H1 (cell line): ENCODE results near the gene SLC24A3. TPM values are rescaled to one million over a fixed set of nuclear protein-coding genes. Genes with fewer than 3 reads are reported as not detected.

ENCODE experiments used
- CTCF ChIA-PET: fragments of 300-600 bp; sonication (Branson Sonifier 250); formaldehyde crosslinking; loops from one replicate; lab custom pipeline; 2021; ENCODE audit not compliant: partially characterized antibody; lab: Charles Lee
- POLR2A ChIA-PET: fragments of 300-600 bp; sonication (Branson Sonifier 250); formaldehyde crosslinking; loops from one replicate; lab custom pipeline; 2021; ENCODE audit warnings: inconsistent platforms; ENCODE audit not compliant: partially characterized antibody; lab: Charles Lee
- DNase-seq, 2 experiments: peaks; one replicate each; pipeline versions ENCODE4 v3.0.0 to v3.0.0-alpha.2; 2010 to 2022; ENCODE audit warnings: low spot score in 2 of 2, low read depth in 1 of 2, mixed read lengths in 1 of 2
- FAIRE-seq: peaks from 2 replicates; lab custom pipeline; 2011; peaks lifted over from hg19 to GRCh38; lab: Jason Lieb, UNC
- H2AFZ ChIP-seq: 2 replicates; pipeline ENCODE4 v1.8.1; 2012; ENCODE audit warnings: low read length, inconsistent platforms
- H2AK5ac ChIP-seq: 2 replicates; pipeline ENCODE4 v1.6.1; 2013; ENCODE audit warnings: low read depth, low read length
- H2BK120ac ChIP-seq: replicated peaks from 2 replicates; pipeline ENCODE3; 2013; ENCODE audit warnings: low read depth, low read length, inconsistent platforms
- H2BK12ac ChIP-seq: 2 replicates; pipeline ENCODE4 v1.6.1; 2013; ENCODE audit warnings: low read depth, low read length
- H2BK15ac ChIP-seq: 2 replicates; pipeline ENCODE4 v1.6.1; 2013; ENCODE audit warnings: low read length
- H2BK20ac ChIP-seq: 2 replicates; pipeline ENCODE4 v1.6.1; 2013; ENCODE audit warnings: low read length
- H2BK5ac ChIP-seq: 2 replicates; pipeline ENCODE4 v1.6.1; 2013; ENCODE audit warnings: low read depth, low read length
- H3K14ac ChIP-seq: 2 replicates; pipeline ENCODE4 v1.6.1; 2013; ENCODE audit warnings: inconsistent platforms; ENCODE audit not compliant: insufficient read length
- H3K18ac ChIP-seq: 2 replicates; pipeline ENCODE4 v1.6.1; 2013; ENCODE audit warnings: low read length; ENCODE audit errors: extremely low read depth
- H3K23ac ChIP-seq: 2 replicates; pipeline ENCODE4 v1.6.1; 2013; ENCODE audit warnings: inconsistent platforms; ENCODE audit not compliant: insufficient read length
- H3K23me2 ChIP-seq: 2 replicates; pipeline ENCODE4 v1.6.1; 2013; ENCODE audit warnings: low read depth, low read length
- H3K27ac ChIP-seq: 2 replicates; pipeline ENCODE4 v1.6.1; 2011; ENCODE audit warnings: low read depth, low read length, inconsistent platforms
- H3K27me3 ChIP-seq, 4 experiments: replicated peaks in 1 of 4; 1 replicate in 1 of 4; 2 replicates in 3 of 4; pipeline versions ENCODE4 v1.6.1 to v1.8.1; 2011 to 2013; ENCODE audit warnings: low read length in 3 of 4, mild to moderate bottlenecking in 3 of 4, inconsistent platforms in 2 of 4, mixed read lengths in 2 of 4, moderate library complexity in 1 of 4; ENCODE audit not compliant: control insufficient read depth in 3 of 4, insufficient read depth in 3 of 4; ENCODE audit errors: extremely low read depth in 1 of 4
- H3K36me3 ChIP-seq, 4 experiments: 2 replicates each; pipeline versions ENCODE4 v1.6.1 to v1.8.1; 2011 to 2013; ENCODE audit warnings: mild to moderate bottlenecking in 4 of 4, low read length in 3 of 4, moderate library complexity in 2 of 4, control low read depth in 1 of 4, inconsistent platforms in 1 of 4; ENCODE audit not compliant: insufficient read depth in 4 of 4, control insufficient read depth in 2 of 4
- H3K4ac ChIP-seq: replicated peaks from 2 replicates; pipeline ENCODE3; 2013; ENCODE audit warnings: low read length, low read depth, mixed read lengths, inconsistent platforms; ENCODE audit not compliant: insufficient read length
- H3K4me1 ChIP-seq, 4 experiments: replicated peaks in 1 of 4; 1 replicate in 1 of 4; 2 replicates in 3 of 4; pipeline versions ENCODE4 v1.6.1 to v1.8.1; 2011 to 2013; ENCODE audit warnings: low read length in 3 of 4, inconsistent platforms in 2 of 4, mixed read lengths in 1 of 4; ENCODE audit not compliant: insufficient read depth in 4 of 4, control insufficient read depth in 3 of 4
- H3K4me2 ChIP-seq, 2 experiments: 2 replicates each; pipeline versions ENCODE4 v1.6.1 to v1.8.1; 2011 to 2013; ENCODE audit warnings: low read depth in 2 of 2, low read length in 2 of 2, control low read depth in 1 of 2, inconsistent platforms in 1 of 2, mild to moderate bottlenecking in 1 of 2; ENCODE audit not compliant: insufficient read depth in 1 of 2
- H3K4me3 ChIP-seq, 4 experiments: fragments of 200-600, 300-600 bp in 1 of 4; sonication (generic), shearing (Covaris generic), sonication (Bioruptor Twin) in 1 of 4; 2 replicates each; pipeline versions ENCODE4 v1.5.1 to v1.8.1; 2011 to 2016; ENCODE audit warnings: low read length in 4 of 4, low read depth in 3 of 4, control low read depth in 2 of 4, inconsistent platforms in 2 of 4, mild to moderate bottlenecking in 2 of 4, mixed read lengths in 1 of 4, moderate library complexity in 1 of 4; ENCODE audit not compliant: insufficient read depth in 2 of 4; ENCODE audit errors: extremely low read depth in 1 of 4
- H3K56ac ChIP-seq: replicated peaks from 2 replicates; pipeline ENCODE3; 2013; ENCODE audit warnings: low read depth, mild to moderate bottlenecking, mixed read lengths, low read length, inconsistent platforms; ENCODE audit not compliant: insufficient read length
- H3K79me1 ChIP-seq: 2 replicates; pipeline ENCODE4 v1.6.1; 2013; ENCODE audit warnings: low read depth, low read length, control low read depth
- H3K79me2 ChIP-seq, 2 experiments: 2 replicates each; pipeline versions ENCODE4 v1.6.1 to v1.8.1; 2012 to 2013; ENCODE audit warnings: low read length in 2 of 2, mild to moderate bottlenecking in 2 of 2, inconsistent platforms in 1 of 2; ENCODE audit not compliant: insufficient read depth in 2 of 2, control insufficient read depth in 1 of 2
- H3K9ac ChIP-seq, 4 experiments: replicated peaks in 1 of 4; 1 replicate in 1 of 4; 2 replicates in 3 of 4; pipeline versions ENCODE4 v1.6.1 to v1.8.1; 2011 to 2013; ENCODE audit warnings: low read depth in 3 of 4, low read length in 3 of 4, control low read depth in 2 of 4, mild to moderate bottlenecking in 2 of 4, moderate library complexity in 2 of 4, inconsistent platforms in 1 of 4; ENCODE audit errors: extremely low read depth in 1 of 4
- H3K9me3 ChIP-seq, 2 experiments: 2 replicates each; pipeline versions ENCODE4 v1.6.1 to v1.8.1; 2012 to 2013; ENCODE audit warnings: mild to moderate bottlenecking in 2 of 2, moderate library complexity in 2 of 2, control low read depth in 1 of 2, inconsistent platforms in 1 of 2, low read depth in 1 of 2, low read length in 1 of 2, mixed read lengths in 1 of 2; ENCODE audit not compliant: insufficient read depth in 2 of 2
- H4K20me1 ChIP-seq, 2 experiments: replicated peaks in 1 of 2; 2 replicates each; pipeline versions ENCODE3 to v1.8.1; 2011 to 2013; ENCODE audit warnings: inconsistent platforms in 2 of 2, low read length in 2 of 2, mild to moderate bottlenecking in 1 of 2; ENCODE audit not compliant: insufficient read depth in 2 of 2, control insufficient read depth in 1 of 2
- H4K5ac ChIP-seq: 2 replicates; pipeline ENCODE4 v1.6.1; 2013; ENCODE audit warnings: low read length, low read depth, mixed read lengths, inconsistent platforms; ENCODE audit not compliant: insufficient read length
- H4K8ac ChIP-seq: 2 replicates; pipeline ENCODE4 v1.8.0; 2013; ENCODE audit warnings: mild to moderate bottlenecking, moderate library complexity, low read length, inconsistent platforms; ENCODE audit not compliant: insufficient read depth; ENCODE audit errors: extremely low read depth
- H4K91ac ChIP-seq: replicated peaks from 2 replicates; pipeline ENCODE3; 2013; ENCODE audit warnings: low read length, mixed read lengths, inconsistent platforms; ENCODE audit not compliant: insufficient read length
- ATF2 ChIP-seq: IDR thresholded peaks from 2 replicates; pipeline ENCODE4 v1.6.1; 2012; ENCODE audit warnings: low read length, inconsistent platforms
- ATF3 ChIP-seq: IDR thresholded peaks from 2 replicates; pipeline ENCODE4 v1.6.1; 2011; ENCODE audit warnings: low read depth, mild to moderate bottlenecking, low read length; ENCODE audit not compliant: insufficient read depth
- CREB1 ChIP-seq: IDR thresholded peaks from 2 replicates; pipeline ENCODE4 v1.6.1; 2012; ENCODE audit warnings: inconsistent platforms
- E2F6 ChIP-seq: IDR thresholded peaks from 2 replicates; pipeline ENCODE4 v1.6.1; 2012; ENCODE audit warnings: inconsistent platforms
- KDM4A ChIP-seq: IDR thresholded peaks from one replicate; pipeline ENCODE4 v1.7.1; 2012; ENCODE audit warnings: low read depth, mild to moderate bottlenecking, moderate library complexity, low read length, inconsistent platforms; ENCODE audit not compliant: severe bottlenecking
- RNF2 ChIP-seq: fragments of 200-900, 300-1000 bp; sonication (generic); IDR thresholded peaks from 2 replicates; pipeline ENCODE4 v1.7.1; 2016; ENCODE audit warnings: borderline replicate concordance, low read depth, mild to moderate bottlenecking, antibody characterized with exemption, low read length; ENCODE audit not compliant: poor library complexity, severe bottlenecking; ENCODE audit errors: missing control alignments
- SRF ChIP-seq: IDR thresholded peaks from 2 replicates; pipeline ENCODE4 v1.6.1; 2011; ENCODE audit warnings: mild to moderate bottlenecking, low read depth, low read length, moderate library complexity
- TEAD4 ChIP-seq: IDR thresholded peaks from 2 replicates; pipeline ENCODE4 v1.6.1; 2012; ENCODE audit warnings: low read depth, low read length, inconsistent platforms, mixed read lengths
- USF2 ChIP-seq: IDR thresholded peaks from 2 replicates; pipeline ENCODE4 v1.6.1; 2011; ENCODE audit warnings: low read length, improper control_type of control experiment
- ZNF274 ChIP-seq: IDR thresholded peaks from 2 replicates; pipeline ENCODE4 v1.7.0; 2012; ENCODE audit warnings: low read length, borderline replicate concordance; ENCODE audit errors: extremely low read depth
- WGBS, 2 experiments: shearing (Covaris generic) in 1 of 2; methylation state at CpG; one replicate each; pipeline versions ENCODE4 v1.1.6 to v1.1.7; 2013 to 2015; ENCODE audit warnings: low lambda C conversion rate in 2 of 2, mixed read lengths in 2 of 2, inconsistent platforms in 1 of 2, low coverage in 1 of 2, missing lambda C conversion rate in 1 of 2; ENCODE audit not compliant: insufficient replicate concordance in 2 of 2, insufficient coverage in 1 of 2, insufficient read length in 1 of 2; ENCODE audit errors: extremely low coverage in 1 of 2, missing lambda C conversion rate in 1 of 2; 5-methylcytosine and 5-hydroxymethylcytosine counted together
- polyA plus RNA-seq, 7 experiments: library from polyadenylated mRNA; depleted of rRNA in 3 of 7; stranded (reverse) in 5 of 7; unstranded in 2 of 7; fragments of >200 nt in 5 of 7; fragments of 200-250 nt in 2 of 7; gene quantifications; 1 replicate in 5 of 7; 2 replicates in 1 of 7; 4 replicates in 1 of 7; pipeline versions ENCODE4 v1.2.1 to v1.2.3, GENCODE V29; 2011 to 2013; ENCODE audit warnings: missing spikeins in 2 of 7, mixed read lengths in 2 of 7
- total RNA-seq: library from RNA; stranded (reverse); fragmentation: NEBNext Ultra II Directional; extraction: Animal tissue kit (Norgen Biotek cat#: 25700); gene quantifications from 2 replicates; pipeline ENCODE4 v1.2.1, GENCODE V29; 2021

The SLC24A3 gene
- total and polyA plus RNA-seq, 2 of the 8 experiments (the other 6 are each of a cell fraction or from before 2014, with no cell fraction given) = 4.5 to 6.3 TPM

- Histone ChIP-seq H4K91ac (no peak overlapping the region), H2BK12ac (no peak overlapping the region), H2AFZ (no peak overlapping the region), H3K4me3 (no peak overlapping the region), H3K14ac (no peak overlapping the region), H3K27ac (no peak overlapping the region), H4K8ac (no peak overlapping the region), H3K56ac (no peak overlapping the region), H3K4me2 (no peak overlapping the region), H2BK20ac (no peak overlapping the region), H3K4me1 (no peaks in the 10 kb centered on the region), H3K4ac (no peak overlapping the region), H3K23ac (no peak overlapping the region), H3K36me3 (no peaks in the 10 kb centered on the region), H3K18ac (no peak overlapping the region), H3K79me2 (no peaks in the 10 kb centered on the region), H4K5ac (no peak overlapping the region), H4K20me1 (no peaks in the 10 kb centered on the region), H3K23me2 (no peaks in the 10 kb centered on the region), H3K9me3 (no peaks in the 10 kb centered on the region), H3K79me1 (no peaks in the 10 kb centered on the region), H2BK120ac (no peak overlapping the region), H2AK5ac (no peak overlapping the region), H3K9ac (no peak overlapping the region), H2BK15ac (no peak overlapping the region), H3K27me3 (no peaks in the 10 kb centered on the region), H2BK5ac (no peak overlapping the region)
- no peak for FAIRE-seq
- ChIA-PET POLR2A (no interaction called here), CTCF (interaction anchor here (2.3 kb wide), 1 partner anchor 63 kb away, joined by 5 read pairs; no protein-coding TSS in a partner anchor)
- no peak for DNase-seq
- WGBS, 2 experiments = 93% methylated on average over 4 of the region's 4 CpGs; no CpG with 5 or more reads in 1 of the 2 experiments
- TF ChIP-seq RNF2 = no peak
- no peak for TF ChIP-seq ATF2
- TF ChIP-seq USF2 = no peak
- TF ChIP-seq CREB1 = no peak
- no peak for TF ChIP-seq ZNF274
- TF ChIP-seq KDM4A = no peak
- TF ChIP-seq ATF3 = no peak
- TF ChIP-seq TEAD4 = no peak
- no peak for TF ChIP-seq E2F6
- no peak for TF ChIP-seq SRF
Observed at GRCh38 chr20:19725373-19725772, 512.9 kb downstream of the SLC24A3 start.
